HepG2 (cell line): ENCODE results near the gene BRD1. TPM values are rescaled to one million over a fixed set of nuclear protein-coding genes. Genes with fewer than 3 reads are reported as not detected.

ENCODE experiments used
- JUN ChIP-seq: sonication (generic); formaldehyde crosslinking; IDR thresholded peaks from 2 replicates; pipeline ENCODE4 v1.4.0; 2020; ENCODE audit warnings: mild to moderate bottlenecking, missing genetic modification reagents
- KMT2A ChIP-seq: sonication (generic); formaldehyde crosslinking; IDR thresholded peaks from 2 replicates; pipeline ENCODE4 v1.4.0; 2020; ENCODE audit warnings: missing genetic modification reagents
- PLRG1 ChIP-seq: fragments of 450-650 bp; conservative IDR thresholded peaks from 2 replicates; pipeline ENCODE4 v1.6.1; 2016
- RFX3 ChIP-seq: IDR thresholded peaks from 2 replicates; pipeline ENCODE4 v1.6.1; 2016; ENCODE audit warnings: missing biosample characterization, missing genetic modification reagents
- SRSF1 ChIP-seq: fragments of 200-400 bp; formaldehyde crosslinking; optimal IDR thresholded peaks from 2 replicates; pipeline ENCODE3; 2017; ENCODE audit warnings: mild to moderate bottlenecking, low read depth, low read length, moderate library complexity
- TCF7L2 ChIP-seq: IDR thresholded peaks from 2 replicates; pipeline ENCODE4 v1.6.1; 2011; ENCODE audit warnings: mild to moderate bottlenecking, low read depth, low read length, moderate library complexity
- YEATS4 ChIP-seq: sonication (generic); formaldehyde crosslinking; IDR thresholded peaks from 2 replicates; pipeline ENCODE4 v1.4.0; 2020; ENCODE audit warnings: missing genetic modification reagents, borderline replicate concordance
- YY1 ChIP-seq: IDR thresholded peaks from 2 replicates; pipeline ENCODE4 v1.6.1; 2011; ENCODE audit warnings: low read length, low read depth, moderate library complexity, mild to moderate bottlenecking; ENCODE audit not compliant: insufficient read depth, insufficient replicate concordance
- ZBTB42 ChIP-seq: sonication (generic); formaldehyde crosslinking; IDR thresholded peaks from 2 replicates; pipeline ENCODE4 v1.5.0; 2020; ENCODE audit warnings: mild to moderate bottlenecking, missing genetic modification reagents
- ZMYM3 ChIP-seq: sonication (generic); formaldehyde crosslinking; IDR thresholded peaks from 2 replicates; pipeline ENCODE4 v1.5.1; 2020; ENCODE audit warnings: mild to moderate bottlenecking, missing genetic modification reagents
- ZNF10 ChIP-seq: sonication (generic); formaldehyde crosslinking; IDR thresholded peaks from 2 replicates; pipeline ENCODE4 v1.4.0; 2020; ENCODE audit warnings: mild to moderate bottlenecking, low read depth, missing genetic modification reagents, borderline replicate concordance
- ZNF432 ChIP-seq: sonication (generic); formaldehyde crosslinking; IDR thresholded peaks from 2 replicates; pipeline ENCODE4 v1.5.0; 2020; ENCODE audit warnings: missing genetic modification reagents, mild to moderate bottlenecking, borderline replicate concordance
- ZNF530 ChIP-seq: sonication (generic); formaldehyde crosslinking; IDR thresholded peaks from 2 replicates; pipeline ENCODE4 v1.5.0; 2020; ENCODE audit warnings: low read depth, mild to moderate bottlenecking, missing genetic modification reagents
- ZNF749 ChIP-seq: sonication (generic); formaldehyde crosslinking; IDR thresholded peaks from 2 replicates; pipeline ENCODE4 v1.8.0; 2022; ENCODE audit warnings: mild to moderate bottlenecking, missing genetic modification reagents, moderate library complexity, borderline replicate concordance
- polyA plus RNA-seq, 8 experiments: library from polyadenylated mRNA; depleted of rRNA in 3 of 8; stranded (reverse) in 7 of 8; unstranded in 1 of 8; fragments of >200 nt; fragmentation: Illumina TruSeq in 4 of 8; extraction: Trizol in 4 of 8; gene quantifications; 2 replicates each; pipeline versions ENCODE4 v1.2.1 to v1.2.3, GENCODE V29; 2011 to 2016; ENCODE audit warnings: low read depth in 4 of 8, missing spikeins in 1 of 8, mixed read lengths in 1 of 8; ENCODE audit not compliant: insufficient read depth in 1 of 8
- total RNA-seq, 5 experiments: library from RNA; depleted of rRNA; stranded (reverse); fragments of >200 nt; fragmentation: Illumina TruSeq; extraction: Trizol; gene quantifications; 2 replicates each; pipeline ENCODE4 v1.2.3, GENCODE V29; 2016; ENCODE audit warnings: low read depth in 1 of 5
- TF ChIP-seq, protein P1 (sequence below): sonication (generic); formaldehyde crosslinking; IDR thresholded peaks from 2 replicates; pipeline ENCODE4 v1.4.0; 2020; ENCODE audit warnings: mild to moderate bottlenecking, missing genetic modification reagents

Gene BRD1
- total and polyA plus RNA-seq, 2 of the 13 experiments (the other 11 are each of a cell fraction or from before 2014, with no cell fraction given) = 5.1 to 12.0 TPM

- TF ChIP-seq, protein P1, sequence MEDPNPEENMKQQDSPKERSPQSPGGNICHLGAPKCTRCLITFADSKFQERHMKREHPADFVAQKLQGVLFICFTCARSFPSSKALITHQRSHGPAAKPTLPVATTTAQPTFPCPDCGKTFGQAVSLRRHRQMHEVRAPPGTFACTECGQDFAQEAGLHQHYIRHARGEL (CRISPR knock-in tag) = no peak
- TF ChIP-seq ZNF749 (CRISPR knock-in tag) = no peak
- no peak for TF ChIP-seq ZMYM3
- TF ChIP-seq YEATS4 (CRISPR knock-in tag) = no peak
- TF ChIP-seq SRSF1 = no peak
- no peak for TF ChIP-seq ZNF432
- TF ChIP-seq PLRG1 = no peak
- TF ChIP-seq ZBTB42 (CRISPR knock-in tag) = no peak
- peak; percentile 30; the same call in 1 of the 2 replicates for TF ChIP-seq KMT2A
- no peak for TF ChIP-seq YY1
- no peak for TF ChIP-seq TCF7L2
- TF ChIP-seq JUN = no peak
- no peak for TF ChIP-seq ZNF10
- TF ChIP-seq ZNF530 (CRISPR knock-in tag) = no peak
- 0 out of 2 replicates have a peak, but pooled peaks have one; percentile 8 for TF ChIP-seq RFX3 (CRISPR knock-in tag)
- TF ChIP-seq, all 625 proteins: peak for 26
Observed at GRCh38 chr22:49853981-49854831, 26.5 kb upstream of the BRD1 start (continued).
